CD4-positive, CD25-positive, alpha-beta regulatory T cell (primary cell): ENCODE results near the gene TOMM20. TPM values are rescaled to one million over a fixed set of nuclear protein-coding genes. Genes with fewer than 3 reads are reported as not detected.
"Not testable (repeated sequence)": the region's sequence is repeated elsewhere in the genome, so short reads cannot be mapped to it uniquely, and the experiment has no call there.

Experiments
- ATAC-seq, 2 donors: fragments of 150-1000 bp; cut with Tn5 transposase; one replicate each; pipeline ENCODE4 v1.10.0; 2021; ENCODE audit warnings: low read depth in 2 of 2, moderate number of reproducible peaks in 2 of 2, moderate library complexity in 1 of 2
- DNase-seq, 3 donors: peaks; one replicate each; pipeline versions ENCODE4 v3.0.0 to v3.0.0-alpha.2; 2012 to 2022; ENCODE audit warnings: mixed read lengths in 1 of 3
- H3K27ac ChIP-seq: one replicate; pipeline ENCODE4 v1.7.0; 2013; ENCODE audit warnings: mild to moderate bottlenecking, low read length; ENCODE audit not compliant: insufficient read depth, poor library complexity, severe bottlenecking
- H3K27me3 ChIP-seq: one replicate; pipeline ENCODE4 v1.7.0; 2013; ENCODE audit warnings: low read length; ENCODE audit not compliant: control insufficient read depth, insufficient read depth
- H3K36me3 ChIP-seq: one replicate; pipeline ENCODE4 v1.7.0; 2013; ENCODE audit warnings: mild to moderate bottlenecking, low read length, moderate library complexity; ENCODE audit not compliant: control insufficient read depth, insufficient read depth
- H3K4me1 ChIP-seq: 2 replicates; pipeline ENCODE4 v1.7.0; 2013; ENCODE audit warnings: mild to moderate bottlenecking, low read length; ENCODE audit not compliant: insufficient read depth, control insufficient read depth, poor library complexity, severe bottlenecking
- H3K4me3 ChIP-seq: one replicate; pipeline ENCODE4 v1.7.0; 2013; ENCODE audit warnings: low read depth, mild to moderate bottlenecking, low read length, moderate library complexity
- H3K9me3 ChIP-seq, 2 experiments: 1 replicate in 1 of 2; 2 replicates in 1 of 2; pipeline ENCODE4 v1.7.0; 2013; ENCODE audit warnings: low read length in 2 of 2, mild to moderate bottlenecking in 1 of 2, moderate library complexity in 1 of 2; ENCODE audit not compliant: control insufficient read depth in 2 of 2
- H3K27ac Mint-ChIP-seq, 3 donors: one replicate each; pipeline ENCODE4 v1.8.0; 2020 to 2022; ENCODE audit warnings: mild to moderate bottlenecking in 3 of 3, mixed read lengths in 3 of 3, moderate library complexity in 2 of 3
- H3K27me3 Mint-ChIP-seq: one replicate; pipeline ENCODE4 v1.8.0; 2022; ENCODE audit warnings: mild to moderate bottlenecking, mixed read lengths
- H3K36me3 Mint-ChIP-seq: one replicate; pipeline ENCODE4 v1.8.0; 2020; ENCODE audit warnings: mixed read lengths
- H3K4me1 Mint-ChIP-seq, 4 donors: one replicate each; pipeline ENCODE4 v1.8.0; 2020 to 2022; ENCODE audit warnings: mixed read lengths in 4 of 4, mild to moderate bottlenecking in 1 of 4
- H3K4me3 Mint-ChIP-seq, 4 donors: one replicate each; pipeline ENCODE4 v1.8.0; 2020 to 2022; ENCODE audit warnings: mild to moderate bottlenecking in 4 of 4, mixed read lengths in 4 of 4, moderate library complexity in 3 of 4
- H3K9me3 Mint-ChIP-seq, 7 donors: one replicate each; pipeline ENCODE4 v1.8.0; 2020 to 2022; ENCODE audit warnings: mixed read lengths in 7 of 7, mild to moderate bottlenecking in 3 of 7, moderate library complexity in 2 of 7
- polyA plus RNA-seq, 4 donors: library from polyadenylated mRNA; unstranded; fragments of 300-500 nt; fragmentation: Illumina TruSeq; gene quantifications; one replicate each; pipeline ENCODE4 v1.2.3, GENCODE V29; 2021
- total RNA-seq: library from RNA; stranded (reverse); gene quantifications from one replicate; pipeline ENCODE4 v1.2.3, GENCODE V29; 2022

TOMM20 gene
- total and polyA plus RNA-seq, 5 donors from 2014 or later = 50.5 to 102 (median 59.1) TPM

DNA sequence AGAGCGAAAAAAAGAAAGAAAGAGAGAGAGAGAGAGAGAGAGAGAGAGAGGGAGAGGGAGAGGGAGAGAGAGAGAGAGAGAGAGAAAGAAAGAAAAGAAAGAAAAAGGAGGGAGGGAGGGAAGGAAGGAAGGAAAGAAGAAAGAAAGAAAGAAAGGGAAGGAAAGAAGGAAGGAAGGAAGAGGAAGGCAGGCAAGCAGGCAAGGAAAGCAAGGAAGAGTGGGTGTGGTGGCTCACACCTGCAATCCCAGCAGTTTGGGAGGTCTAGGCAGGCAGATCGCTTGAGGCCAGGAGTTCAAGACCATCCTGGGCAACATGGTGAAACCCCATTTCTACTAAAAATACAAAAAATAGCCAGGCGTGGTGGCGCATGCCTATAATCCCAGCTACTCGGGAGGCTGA, 47.8 kb downstream of the TOMM20 start:
- H3K4me3 Mint-ChIP-seq, H3K27me3 Mint-ChIP-seq, H3K27me3 ChIP-seq, H3K36me3 ChIP-seq, H3K9me3 ChIP-seq, H3K4me3 ChIP-seq, DNase-seq, H3K9me3 Mint-ChIP-seq, ATAC-seq, H3K36me3 Mint-ChIP-seq, H3K27ac ChIP-seq: not testable (repeated sequence)
- Mint-ChIP-seq H3K4me1 (peaks cover 0 to 21% (median 12%) of the 10 kb centered on the region in 4 donors), H3K27ac (peak overlapping the region in 1 of 3 donors; percentile 4)
- H3K4me1 ChIP-seq = peaks cover 11% of the 10 kb centered on the region

DNA sequence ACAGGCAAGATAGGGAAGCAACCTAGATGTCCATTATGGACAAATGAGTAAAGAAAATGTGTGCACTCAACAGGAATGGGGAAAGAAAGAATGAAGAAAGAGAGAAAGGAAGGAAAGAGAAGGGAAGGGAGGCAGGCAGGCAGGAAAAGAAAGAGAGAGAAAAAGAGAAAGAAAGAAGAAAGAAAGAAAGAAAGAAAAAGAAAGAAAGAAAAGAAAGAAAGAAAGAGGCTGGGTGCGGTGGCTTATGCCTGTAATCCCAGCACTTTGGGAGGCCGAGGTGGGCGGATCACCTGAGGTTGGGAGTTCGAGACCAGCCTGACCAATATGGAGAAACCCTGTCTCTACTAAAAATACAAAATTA, 48.4 kb downstream of the TOMM20 start:
- not testable (repeated sequence) for DNase-seq, H3K4me3 ChIP-seq, ATAC-seq, H3K27me3 Mint-ChIP-seq, H3K9me3 Mint-ChIP-seq, H3K36me3 ChIP-seq, H3K9me3 ChIP-seq, H3K27ac ChIP-seq, H3K36me3 Mint-ChIP-seq, H3K27me3 ChIP-seq
- peaks cover 15% of the 10 kb centered on the region for H3K4me1 ChIP-seq
- Mint-ChIP-seq H3K4me1 (peaks cover 0 to 26% (median 16%) of the 10 kb centered on the region in 4 donors), H3K4me3 (peak overlapping the region in 1 of 4 donors; percentile 30), H3K27ac (peak overlapping the region in 1 of 3 donors; percentile 29)

DNA sequence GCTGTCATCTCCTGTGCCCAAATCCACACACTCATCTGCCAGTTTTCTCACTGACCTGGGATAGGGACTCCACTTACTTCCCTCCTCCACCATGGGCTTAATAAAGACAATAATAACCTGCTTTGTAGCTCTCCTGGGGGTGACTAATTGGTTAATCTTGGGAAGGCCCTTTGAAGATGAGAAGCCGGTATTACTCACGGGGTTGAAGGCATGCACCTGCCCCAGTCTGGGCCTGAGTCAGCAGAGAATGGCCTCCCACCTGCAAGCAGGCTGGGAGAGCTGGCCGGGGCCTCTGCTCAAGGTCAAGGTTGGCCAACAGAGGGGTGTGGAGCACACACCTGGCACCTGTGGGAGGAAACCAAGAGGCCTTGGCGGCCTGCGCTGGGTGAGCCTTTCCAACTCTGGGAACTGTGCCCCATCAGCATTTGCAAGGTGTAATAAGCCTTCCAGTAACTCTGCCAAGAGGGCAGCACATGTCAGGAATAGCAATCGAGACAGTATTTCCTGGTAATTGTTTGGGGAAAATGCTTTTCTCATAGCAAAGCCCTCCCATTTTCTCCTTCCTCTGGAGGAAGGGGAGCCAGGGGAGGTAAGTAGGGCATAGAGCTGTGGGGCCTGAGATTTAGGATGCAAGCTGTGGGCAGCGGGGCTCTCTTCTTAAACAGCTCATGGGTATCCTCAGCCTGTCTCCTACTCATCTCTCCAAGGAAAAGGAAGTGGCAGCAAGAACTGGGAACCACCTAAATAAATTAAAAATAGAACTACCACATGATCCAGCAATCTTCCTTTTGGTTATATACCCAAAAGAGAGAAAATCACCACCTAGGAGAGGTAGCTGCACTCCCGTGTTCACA, 49.0 kb downstream of the TOMM20 start:
- Mint-ChIP-seq H3K27ac (no peak overlapping the region), H3K27me3 (no peaks in the 10 kb centered on the region), H3K9me3 (no peaks in the 10 kb centered on the region), H3K4me1 (peaks cover 0 to 32% (median 21%) of the 10 kb centered on the region in 4 donors), H3K4me3 (peak overlapping the region in 1 of 4 donors; percentile 30), H3K36me3 (no peaks in the 10 kb centered on the region)
- Histone ChIP-seq H3K27ac (no peak overlapping the region), H3K4me3 (no peak overlapping the region), H3K4me1 (peaks cover 22% of the 10 kb centered on the region), H3K27me3 (no peaks in the 10 kb centered on the region), H3K9me3 (no peaks in the 10 kb centered on the region), H3K36me3 (no peaks in the 10 kb centered on the region)
- ATAC-seq (no peak), DNase-seq (no peak)

DNA sequence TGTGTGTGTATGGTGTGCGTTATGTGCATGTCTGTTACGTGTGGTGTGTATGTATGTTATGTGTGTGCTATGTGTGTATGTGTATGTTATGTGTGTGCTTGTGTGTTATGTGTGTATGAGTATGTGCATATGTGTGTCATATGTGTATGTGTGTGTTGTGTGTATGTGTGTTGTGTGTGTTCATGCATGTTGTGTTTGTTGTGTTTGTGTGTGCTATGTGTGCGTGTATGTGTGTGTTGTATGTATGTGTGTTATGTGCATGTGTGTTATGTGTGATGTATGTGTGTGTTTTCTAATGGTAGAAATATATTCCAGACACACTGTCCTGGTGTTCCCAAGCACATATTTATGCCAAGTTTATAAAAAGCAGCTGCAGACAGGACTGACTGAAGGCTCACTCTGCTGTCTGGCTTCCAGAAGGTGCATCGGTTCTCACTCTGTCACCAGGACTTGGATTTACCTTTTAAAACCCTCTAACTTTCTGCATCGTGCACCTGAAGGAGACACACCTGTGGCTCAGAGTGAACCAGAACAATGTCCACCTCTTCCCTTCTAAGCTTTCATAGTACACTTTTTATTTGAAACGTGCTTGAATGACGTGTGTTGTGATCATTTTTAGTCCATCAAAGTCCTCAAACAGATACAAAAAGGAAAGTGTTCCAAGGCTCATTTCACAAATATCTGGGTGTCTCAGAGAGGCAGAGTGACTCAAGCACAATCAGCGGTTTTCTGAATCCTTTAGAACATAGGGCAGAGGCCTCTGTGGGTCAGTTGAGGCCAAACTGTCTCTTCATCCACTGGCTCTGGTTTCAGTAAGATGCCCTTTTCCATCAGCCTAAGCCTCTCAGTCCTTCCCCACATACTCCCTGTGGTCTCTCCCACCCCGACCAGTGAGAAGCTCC, 49.9 kb downstream of the TOMM20 start:
- Histone ChIP-seq H3K4me3 (no peak overlapping the region), H3K4me1 (peaks cover 26% of the 10 kb centered on the region), H3K9me3 (no peaks in the 10 kb centered on the region), H3K36me3 (no peaks in the 10 kb centered on the region), H3K27me3 (no peaks in the 10 kb centered on the region), H3K27ac (no peak overlapping the region)
- H3K27me3 Mint-ChIP-seq = no peaks in the 10 kb centered on the region
- peaks cover 0 to 36% (median 24%) of the 10 kb centered on the region in 4 donors for H3K4me1 Mint-ChIP-seq
- H3K9me3 Mint-ChIP-seq = no peaks in the 10 kb centered on the region
- H3K36me3 Mint-ChIP-seq = no peaks in the 10 kb centered on the region
- DNase-seq = no peak
- H3K4me3 Mint-ChIP-seq = no peak overlapping the region
- no peak overlapping the region for H3K27ac Mint-ChIP-seq
- ATAC-seq = no peak

DNA sequence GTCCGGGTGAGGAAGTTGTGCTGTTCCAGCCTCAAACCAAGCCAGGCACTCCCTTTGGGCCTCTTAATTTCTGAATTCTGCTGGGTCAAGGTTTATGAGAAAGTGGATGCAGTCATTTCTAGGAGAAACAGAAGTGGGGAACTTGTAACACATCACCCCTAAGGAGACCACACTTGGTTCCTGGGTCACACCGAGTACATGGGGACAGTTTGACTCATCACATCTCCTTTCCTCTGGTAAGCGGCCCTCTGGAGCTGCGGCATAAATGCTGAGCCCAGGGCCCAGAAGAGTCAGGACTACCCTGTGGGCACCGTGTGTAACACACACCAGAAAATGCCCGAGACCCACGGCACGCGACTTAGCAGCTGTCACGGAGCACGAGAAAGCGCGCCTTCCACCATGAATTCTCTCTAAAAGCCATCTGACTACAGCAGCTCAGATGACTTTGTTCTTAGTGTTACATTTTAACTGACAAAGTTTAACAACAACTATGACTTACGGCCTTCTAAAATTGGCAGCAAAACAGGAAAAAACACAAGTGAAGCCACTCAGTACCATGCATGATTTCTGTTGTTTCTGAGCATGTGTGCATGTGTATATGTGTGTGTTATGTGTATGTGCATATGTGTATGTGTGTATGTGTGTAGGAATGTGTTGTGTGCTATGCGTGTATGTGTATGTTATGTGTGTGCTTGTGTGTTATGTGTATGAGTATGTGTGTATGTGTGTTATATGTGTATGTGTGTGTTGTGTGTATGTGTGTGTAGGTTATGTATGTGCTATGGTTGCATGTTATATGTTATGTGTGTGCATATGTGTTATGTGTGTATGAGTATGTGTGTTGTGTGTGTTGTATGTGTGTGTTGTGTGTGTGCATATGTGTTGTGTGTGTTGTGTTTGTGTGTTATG, 50.8 kb downstream of the TOMM20 start:
- ATAC-seq (peak in 1 of 2 donors; percentile 15), DNase-seq (peak in 1 of 3 donors; percentile 55)
- H3K4me3 Mint-ChIP-seq = no peak overlapping the region
- H3K9me3 Mint-ChIP-seq = no peaks in the 10 kb centered on the region
- no peaks in the 10 kb centered on the region for H3K27me3 ChIP-seq
- no peaks in the 10 kb centered on the region for H3K27me3 Mint-ChIP-seq
- no peaks in the 10 kb centered on the region for H3K36me3 ChIP-seq
- H3K27ac ChIP-seq = no peak overlapping the region
- peak overlapping the region in 2 of 3 donors; percentile 34 to 57 for H3K27ac Mint-ChIP-seq
- no peak overlapping the region for H3K4me3 ChIP-seq
- H3K4me1 ChIP-seq = peaks cover 19% of the 10 kb centered on the region
- no peaks in the 10 kb centered on the region for H3K36me3 Mint-ChIP-seq
- H3K4me1 Mint-ChIP-seq = peaks cover 0 to 33% (median 17%) of the 10 kb centered on the region in 4 donors
- H3K9me3 ChIP-seq = no peaks in the 10 kb centered on the region

DNA sequence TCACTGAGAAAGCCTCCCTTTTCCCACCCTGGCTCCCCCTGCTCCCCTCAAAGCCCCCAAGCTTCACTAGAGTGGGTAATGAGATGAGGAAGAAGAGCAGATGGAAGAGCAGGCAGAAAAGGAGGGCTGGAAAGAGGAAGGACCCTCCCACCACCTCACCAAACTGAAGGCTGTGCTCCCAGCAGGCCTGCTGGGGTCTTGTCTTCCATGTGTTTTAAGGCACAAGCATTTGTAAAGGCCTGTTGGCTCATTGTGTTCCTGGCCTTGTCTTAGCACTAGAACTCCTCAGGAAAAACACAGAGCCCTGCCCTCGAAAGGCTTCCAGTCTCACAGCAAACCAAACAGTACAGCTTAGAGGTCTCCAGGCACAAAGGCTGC, 51.5 kb downstream of the TOMM20 start:
- Mint-ChIP-seq H3K36me3 (no peaks in the 10 kb centered on the region), H3K9me3 (no peaks in the 10 kb centered on the region), H3K4me3 (no peak overlapping the region), H3K4me1 (peaks cover 0 to 33% (median 17%) of the 10 kb centered on the region in 4 donors), H3K27me3 (no peaks in the 10 kb centered on the region), H3K27ac (peak overlapping the region in 1 of 3 donors; percentile 34)
- H3K36me3 ChIP-seq = no peaks in the 10 kb centered on the region
- no peak overlapping the region for H3K4me3 ChIP-seq
- H3K27me3 ChIP-seq = no peaks in the 10 kb centered on the region
- H3K4me1 ChIP-seq = peaks cover 19% of the 10 kb centered on the region
- H3K9me3 ChIP-seq = no peaks in the 10 kb centered on the region
- H3K27ac ChIP-seq = no peak overlapping the region
- no peak for ATAC-seq
- DNase-seq = no peak

DNA sequence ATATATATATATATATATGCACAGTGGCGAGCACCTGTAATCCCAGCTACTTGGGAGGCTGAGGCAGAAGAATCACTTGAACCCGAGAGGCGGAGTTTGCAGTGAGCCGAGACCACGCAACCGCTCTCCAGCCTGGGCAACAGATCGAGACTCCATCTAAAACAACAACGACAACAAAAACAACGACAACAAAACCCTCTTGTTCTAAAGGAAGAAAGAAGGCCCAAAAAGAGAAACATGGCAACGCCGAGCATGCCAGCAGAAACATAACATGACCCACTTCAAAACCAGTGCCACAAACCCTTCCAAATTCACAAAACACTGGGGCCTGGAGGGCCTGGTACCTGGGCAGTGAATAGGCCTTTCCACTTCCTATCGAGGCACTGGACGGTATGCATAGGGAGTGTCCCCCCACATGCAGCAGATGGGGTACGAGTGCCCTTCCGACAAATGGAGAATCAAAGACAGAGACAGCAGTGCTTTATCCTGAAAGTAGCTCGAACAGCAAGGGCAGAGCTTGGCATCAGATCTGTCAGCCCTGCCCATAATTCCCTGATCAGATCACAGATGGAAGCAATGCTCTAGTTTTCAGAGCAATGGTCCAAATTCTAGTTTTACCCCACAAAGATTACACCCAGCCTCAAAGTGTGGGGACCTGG, 52.0 kb downstream of the TOMM20 start:
- Mint-ChIP-seq H3K27me3 (no peaks in the 10 kb centered on the region), H3K27ac (peak overlapping the region in 2 of 3 donors; percentile 10 to 23), H3K9me3 (no peaks in the 10 kb centered on the region), H3K36me3 (no peaks in the 10 kb centered on the region), H3K4me3 (peak overlapping the region in 1 of 4 donors; percentile 15), H3K4me1 (peaks cover 0 to 33% (median 17%) of the 10 kb centered on the region in 4 donors)
- ATAC-seq (no peak), DNase-seq (no peak)
- Histone ChIP-seq H3K27me3 (no peaks in the 10 kb centered on the region), H3K4me1 (peaks cover 19% of the 10 kb centered on the region), H3K27ac (no peak overlapping the region), H3K4me3 (no peak overlapping the region), H3K9me3 (no peaks in the 10 kb centered on the region), H3K36me3 (no peaks in the 10 kb centered on the region)
